Measurements from ENCODE around the gene UGP2. TPM values are rescaled to one million over a fixed set of nuclear protein-coding genes. Genes with fewer than 3 reads are reported as not detected.

Gene UGP2
- total and polyA plus RNA-seq, 2 of the 8 experiments (the other 6 are each of a cell fraction or from before 2014, with no cell fraction given), result 278 to 956 TPM

GRCh38 chr2:63840081-63840784 is 1.5 kb upstream of the UGP2 start:
- FAIRE-seq (peak; percentile 32), DNase-seq (ENCODE audit: low read depth in 1 of 2, low spot score in 2 of 2) (no peak)
- no peak overlapping the region for H2BK12ac ChIP-seq (ENCODE audit: low read depth, low read length)
- peak overlapping the region; percentile 65 for H3K23ac ChIP-seq (ENCODE audit: insufficient read length)
- no peak overlapping the region for H3K4ac ChIP-seq (replicated peaks; ENCODE audit: insufficient read length, low read depth, low read length)
- peaks cover 31 to 60% of the 10 kb centered on the region in 2 experiments for H3K79me2 ChIP-seq (ENCODE audit: control insufficient read depth in 1 of 2, insufficient read depth in 2 of 2, low read length in 2 of 2)
- H4K91ac ChIP-seq (replicated peaks; ENCODE audit: insufficient read length, low read length), result peak overlapping the region; percentile 2
- peak overlapping the region; percentile 87; the same call in 1 of the 2 replicates for H2BK5ac ChIP-seq (ENCODE audit: low read depth, low read length)
- peak overlapping the region; percentile 95 for H3K14ac ChIP-seq (ENCODE audit: insufficient read length)
- H4K20me1 ChIP-seq (replicated peaks in 1 of 2; ENCODE audit: control insufficient read depth in 1 of 2, insufficient read depth in 2 of 2, low read length in 2 of 2), result peaks cover 7 to 11% of the 10 kb centered on the region in 2 experiments
- CTCF ChIA-PET (ENCODE audit: partially characterized antibody), result interaction anchor here (0.6 to 0.9 kb wide), 2 partner anchors 21 to 616 kb away, joined by 3 read pairs; no protein-coding TSS in a partner anchor
- H3K4me2 ChIP-seq (ENCODE audit: insufficient read depth in 1 of 2, low read depth in 2 of 2, low read length in 2 of 2), result peak overlapping the region; percentile 78 to 94
- no peak overlapping the region for H2BK120ac ChIP-seq (replicated peaks; ENCODE audit: low read depth, low read length)
- POLR2A ChIA-PET (ENCODE audit: partially characterized antibody), result interaction anchor here (0.8 to 10.8 kb wide), 21 partner anchors 6 to 491 kb away, joined by 3 to 297 read pairs (median 15); partner anchors contain the start of genes MDH1 and WDPCP
- H3K4me1 ChIP-seq (replicated peaks in 1 of 4; ENCODE audit: control insufficient read depth in 3 of 4, insufficient read depth in 4 of 4, low read length in 3 of 4), result peaks cover 0 to 2% (median 0%) of the 10 kb centered on the region in 4 experiments; a peak in 1 of 7 replicates
- H3K27ac ChIP-seq (ENCODE audit: low read depth, low read length), result peak overlapping the region; percentile 60; the same call in 1 of the 2 replicates
- no peaks in the 10 kb centered on the region for H3K9me3 ChIP-seq (ENCODE audit: insufficient read depth in 2 of 2, low read depth in 1 of 2, low read length in 1 of 2)
- peaks cover 0 to 27% (median 6%) of the 10 kb centered on the region in 4 experiments; a peak in 4 of 8 replicates for H3K36me3 ChIP-seq (ENCODE audit: control insufficient read depth in 2 of 4, insufficient read depth in 4 of 4, low read length in 3 of 4)
- H3K9ac ChIP-seq (replicated peaks in 1 of 4; ENCODE audit: extremely low read depth in 1 of 4, low read depth in 3 of 4, low read length in 3 of 4), result peak overlapping the region; percentile 52 to 84 (median 63)
- H3K56ac ChIP-seq (replicated peaks; ENCODE audit: insufficient read length, low read depth, low read length), result peak overlapping the region; percentile 1
- no peak overlapping the region for H2BK20ac ChIP-seq (ENCODE audit: low read length)
- peak overlapping the region; percentile 91 for H4K8ac ChIP-seq (ENCODE audit: extremely low read depth, insufficient read depth, low read length)
- H3K4me3 ChIP-seq (ENCODE audit: extremely low read depth in 1 of 4, insufficient read depth in 2 of 4, low read depth in 3 of 4, low read length in 4 of 4), result peak overlapping the region; percentile 94 to 100 (median 97)
- H3K23me2 ChIP-seq (ENCODE audit: low read depth, low read length), result peaks cover 15% of the 10 kb centered on the region
- 5% methylated on average over 24 of the region's 24 CpGs; no CpG with 5 or more reads in 1 of the 2 experiments for WGBS, 2 experiments (ENCODE audit: extremely low coverage in 1 of 2, insufficient coverage in 1 of 2, insufficient read length in 1 of 2, insufficient replicate concordance in 2 of 2, low coverage in 1 of 2, low lambda C conversion rate in 2 of 2, missing lambda C conversion rate in 1 of 2)
- no peaks in the 10 kb centered on the region for H3K79me1 ChIP-seq (ENCODE audit: low read depth, low read length)
- peak overlapping the region; percentile 91 for H4K5ac ChIP-seq (ENCODE audit: insufficient read length, low read depth, low read length)
- no peak overlapping the region for H2BK15ac ChIP-seq (ENCODE audit: low read length)
- H2AK5ac ChIP-seq (ENCODE audit: low read depth, low read length), result no peak overlapping the region
- H3K18ac ChIP-seq (ENCODE audit: extremely low read depth, low read length), result peak overlapping the region; percentile 66
- no peaks in the 10 kb centered on the region for H3K27me3 ChIP-seq (replicated peaks in 1 of 4; ENCODE audit: control insufficient read depth in 3 of 4, extremely low read depth in 1 of 4, insufficient read depth in 3 of 4, low read length in 3 of 4)
- no peak overlapping the region for H2AFZ ChIP-seq (ENCODE audit: low read length)
- TF ChIP-seq ASH2L (IDR thresholded peaks at IDR 0.05; ENCODE audit: low read length) (no peak), PHF8 (conservative IDR thresholded peaks at IDR 0.05; ENCODE audit: low read depth, low read length) (peak; percentile 77), NANOG (IDR thresholded peaks at IDR 0.05; ENCODE audit: insufficient read depth, low read depth, low read length, poor library complexity, severe bottlenecking) (no peak), TCF12 (IDR thresholded peaks at IDR 0.05; ENCODE audit: low read depth, low read length) (peak; percentile 63), KDM5A (IDR thresholded peaks at IDR 0.05; ENCODE audit: low read length) (no peak), POLR2A (IDR thresholded peaks at IDR 0.05; ENCODE audit: control extremely low read depth in 1 of 2, low read depth in 2 of 2, low read length in 2 of 2) (no peak; a peak in 1 of 3 replicates), SAP30 (IDR thresholded peaks at IDR 0.05; ENCODE audit: insufficient read depth, insufficient replicate concordance, low read length) (no peak), GABPA (IDR thresholded peaks at IDR 0.05; ENCODE audit: borderline replicate concordance, insufficient read depth, low read length) (no peak), HDAC6 (IDR thresholded peaks at IDR 0.05; ENCODE audit: low read depth, low read length) (no peak), KDM4A (IDR thresholded peaks at IDR 0.05; ENCODE audit: low read depth, low read length, severe bottlenecking) (peak; percentile 19)

All from H1 (cell line).